ENCODE results near the gene CLSTN2. TPM values are rescaled to one million over a fixed set of nuclear protein-coding genes. Genes with fewer than 3 reads are reported as not detected.

Gene CLSTN2
- total and polyA plus RNA-seq, 2 donors from 2014 or later, result 2.0 to 12.0 TPM

DNA sequence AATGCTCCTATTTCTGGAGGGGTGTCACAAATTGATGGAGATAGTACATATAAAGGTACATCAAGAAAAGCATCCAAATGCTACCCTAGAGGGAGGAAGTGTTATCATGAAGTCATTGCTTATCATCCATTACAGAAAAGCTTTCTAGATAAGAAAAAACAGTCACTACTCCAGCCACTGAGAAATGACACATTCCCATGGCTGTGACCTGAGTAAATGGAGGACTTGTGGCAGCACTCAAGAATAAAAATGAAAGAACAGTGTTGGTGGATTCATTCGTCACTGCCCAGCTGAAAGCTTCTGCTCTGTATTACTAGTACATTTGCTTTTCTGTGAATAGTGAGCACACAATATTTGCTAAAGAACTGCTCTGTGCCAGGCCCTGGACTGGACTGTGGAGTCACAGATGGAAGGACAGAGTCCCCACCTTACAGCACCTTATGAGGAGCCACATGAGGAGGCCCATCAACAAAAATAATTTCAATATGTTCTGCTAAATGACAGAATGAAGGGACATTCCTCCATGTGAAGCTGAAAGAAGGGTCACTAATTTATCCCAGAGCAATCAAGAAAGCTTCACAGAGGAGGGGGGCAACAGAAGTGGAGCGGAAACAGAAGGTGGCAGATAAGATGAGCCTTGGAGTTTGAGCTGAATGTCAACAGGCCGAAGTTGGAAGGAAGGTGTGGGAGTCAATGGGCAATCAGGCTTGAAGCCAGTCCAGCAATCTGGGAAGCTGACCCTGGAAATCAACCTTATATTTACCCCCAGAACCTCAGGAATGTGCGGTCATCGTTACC is 399.3 kb downstream of the CLSTN2 start:
- Histone ChIP-seq H3K4me1 (ENCODE audit: control insufficient read depth in 2 of 3, insufficient read depth in 2 of 3, low read depth in 1 of 3, low read length in 3 of 3) (no peaks in the 10 kb centered on the region), H3K36me3 (ENCODE audit: control insufficient read depth in 2 of 3, insufficient read depth in 3 of 3, low read length in 3 of 3) (no peaks in the 10 kb centered on the region), H3K27me3 (ENCODE audit: control insufficient read depth, insufficient read depth, low read length) (no peaks in the 10 kb centered on the region), H3K9ac (ENCODE audit: low read length in 3 of 3) (no peak overlapping the region), H3K27ac (ENCODE audit: low read depth in 2 of 2, low read length in 2 of 2) (no peak overlapping the region), H3K9me3 (ENCODE audit: control insufficient read depth in 2 of 3, insufficient read depth in 1 of 3, low read length in 3 of 3) (no peaks in the 10 kb centered on the region), H3K4me3 (ENCODE audit: low read length in 3 of 3) (no peak overlapping the region)
- peak in 3 of 5 donors; percentile 18 to 29 (median 18) for DNase-seq
- FAIRE-seq, result no peak
- TF ChIP-seq, protein P1, sequence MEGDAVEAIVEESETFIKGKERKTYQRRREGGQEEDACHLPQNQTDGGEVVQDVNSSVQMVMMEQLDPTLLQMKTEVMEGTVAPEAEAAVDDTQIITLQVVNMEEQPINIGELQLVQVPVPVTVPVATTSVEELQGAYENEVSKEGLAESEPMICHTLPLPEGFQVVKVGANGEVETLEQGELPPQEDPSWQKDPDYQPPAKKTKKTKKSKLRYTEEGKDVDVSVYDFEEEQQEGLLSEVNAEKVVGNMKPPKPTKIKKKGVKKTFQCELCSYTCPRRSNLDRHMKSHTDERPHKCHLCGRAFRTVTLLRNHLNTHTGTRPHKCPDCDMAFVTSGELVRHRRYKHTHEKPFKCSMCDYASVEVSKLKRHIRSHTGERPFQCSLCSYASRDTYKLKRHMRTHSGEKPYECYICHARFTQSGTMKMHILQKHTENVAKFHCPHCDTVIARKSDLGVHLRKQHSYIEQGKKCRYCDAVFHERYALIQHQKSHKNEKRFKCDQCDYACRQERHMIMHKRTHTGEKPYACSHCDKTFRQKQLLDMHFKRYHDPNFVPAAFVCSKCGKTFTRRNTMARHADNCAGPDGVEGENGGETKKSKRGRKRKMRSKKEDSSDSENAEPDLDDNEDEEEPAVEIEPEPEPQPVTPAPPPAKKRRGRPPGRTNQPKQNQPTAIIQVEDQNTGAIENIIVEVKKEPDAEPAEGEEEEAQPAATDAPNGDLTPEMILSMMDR (IDR thresholded peaks at IDR 0.05; ENCODE audit: borderline replicate concordance, extremely low read depth, insufficient read depth), result no peak
- intact Hi-C loops (cut with DNase I), result no loop called here

GRCh38 chr3:140336465-140336864 is 401.5 kb downstream of the CLSTN2 start:
- no peak for DNase-seq
- no peaks in the 10 kb centered on the region for H3K9me3 ChIP-seq (ENCODE audit: control insufficient read depth in 2 of 3, insufficient read depth in 1 of 3, low read length in 3 of 3)
- no peak overlapping the region for H3K4me3 ChIP-seq (ENCODE audit: low read length in 3 of 3)
- H3K9ac ChIP-seq (ENCODE audit: low read length in 3 of 3), result no peak overlapping the region
- no peak for FAIRE-seq
- intact Hi-C loops (cut with DNase I), result no loop called here
- H3K27me3 ChIP-seq (ENCODE audit: control insufficient read depth, insufficient read depth, low read length), result no peaks in the 10 kb centered on the region
- H3K4me1 ChIP-seq (ENCODE audit: control insufficient read depth in 2 of 3, insufficient read depth in 2 of 3, low read depth in 1 of 3, low read length in 3 of 3), result no peaks in the 10 kb centered on the region
- no peaks in the 10 kb centered on the region for H3K36me3 ChIP-seq (ENCODE audit: control insufficient read depth in 2 of 3, insufficient read depth in 3 of 3, low read length in 3 of 3)
- no peak overlapping the region for H3K27ac ChIP-seq (ENCODE audit: low read depth in 2 of 2, low read length in 2 of 2)
- TF ChIP-seq, protein P1 (IDR thresholded peaks at IDR 0.05; ENCODE audit: borderline replicate concordance, extremely low read depth, insufficient read depth), result no peak

DNA sequence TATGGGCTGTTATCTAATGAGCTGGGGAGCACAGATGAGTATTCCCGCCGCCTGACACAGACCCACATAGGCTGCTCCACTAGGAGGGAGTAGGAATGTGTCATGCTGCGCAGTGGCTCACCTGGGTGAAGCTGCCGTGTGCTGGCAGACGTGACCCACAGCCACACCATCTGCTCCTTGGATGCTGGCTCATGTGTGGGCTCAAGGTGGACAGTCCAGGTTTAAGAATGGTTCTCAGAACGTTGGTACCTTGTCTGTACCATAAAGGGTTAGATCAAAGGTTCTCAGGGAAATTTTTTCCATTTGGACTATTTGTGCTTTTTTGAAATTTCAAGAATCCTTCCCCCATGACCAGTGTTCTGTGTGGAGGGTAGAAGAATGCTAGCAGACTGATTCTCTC is 403.9 kb downstream of the CLSTN2 start:
- intact Hi-C loops (cut with DNase I), result no loop called here
- H3K4me3 ChIP-seq (ENCODE audit: low read length in 3 of 3), result no peak overlapping the region
- FAIRE-seq, result no peak

More for the DNA sequence above, 403.9 kb downstream of the CLSTN2 start:
- Histone ChIP-seq H3K27me3 (ENCODE audit: control insufficient read depth, insufficient read depth, low read length) (no peaks in the 10 kb centered on the region), H3K36me3 (ENCODE audit: control insufficient read depth in 2 of 3, insufficient read depth in 3 of 3, low read length in 3 of 3) (no peaks in the 10 kb centered on the region), H3K27ac (ENCODE audit: low read depth in 2 of 2, low read length in 2 of 2) (no peak overlapping the region), H3K9ac (ENCODE audit: low read length in 3 of 3) (no peak overlapping the region), H3K4me1 (ENCODE audit: control insufficient read depth in 2 of 3, insufficient read depth in 2 of 3, low read depth in 1 of 3, low read length in 3 of 3) (no peaks in the 10 kb centered on the region), H3K9me3 (ENCODE audit: control insufficient read depth in 2 of 3, insufficient read depth in 1 of 3, low read length in 3 of 3) (no peaks in the 10 kb centered on the region)
- TF ChIP-seq, protein P1 (IDR thresholded peaks at IDR 0.05; ENCODE audit: borderline replicate concordance, extremely low read depth, insufficient read depth), result no peak
- no peak for DNase-seq

Data from kidney (tissue), 14 donors.